Small intestine (tissue), 16 donors: ENCODE measurements around the gene BDH1. TPM values are rescaled to one million over a fixed set of nuclear protein-coding genes. Genes with fewer than 3 reads are reported as not detected.
A peak's percentile ranks its signal among the peaks of the same experiment; 100 is the strongest.
"Not testable (repeated sequence)": the region's sequence is repeated elsewhere in the genome, so short reads cannot be mapped to it uniquely, and the experiment has no call there.

ENCODE experiments used
- DNase-seq, 2 donors: peaks; one replicate each; pipeline versions ENCODE4 v3.0.0 to v3.0.0-alpha.2; 2013
- FAIRE-seq: peaks from 2 replicates; lab custom pipeline; 2012; peaks lifted over from hg19 to GRCh38; lab: Jason Lieb, UNC
- H3K27ac ChIP-seq, 3 donors: one replicate each; pipeline ENCODE4 v1.5.1; 2013; ENCODE audit warnings: low read length in 2 of 3, mild to moderate bottlenecking in 2 of 3, control low read depth in 1 of 3, inconsistent platforms in 1 of 3, low read depth in 1 of 3, moderate library complexity in 1 of 3
- H3K27me3 ChIP-seq, 3 donors: one replicate each; pipeline ENCODE4 v1.6.1; 2013; ENCODE audit warnings: low read length in 3 of 3, inconsistent platforms in 1 of 3; ENCODE audit not compliant: control insufficient read depth in 3 of 3, insufficient read depth in 3 of 3
- H3K36me3 ChIP-seq, 3 donors: one replicate each; pipeline ENCODE4 v1.6.1; 2013; ENCODE audit warnings: low read length in 3 of 3, inconsistent platforms in 1 of 3, low read depth in 1 of 3, mild to moderate bottlenecking in 1 of 3, moderate library complexity in 1 of 3; ENCODE audit not compliant: control insufficient read depth in 3 of 3, insufficient read depth in 2 of 3
- H3K4me1 ChIP-seq, 3 donors: one replicate each; pipeline ENCODE4 v1.6.1; 2013; ENCODE audit warnings: low read length in 2 of 3, inconsistent platforms in 1 of 3, low read depth in 1 of 3, mild to moderate bottlenecking in 1 of 3, moderate library complexity in 1 of 3; ENCODE audit not compliant: control insufficient read depth in 3 of 3, insufficient read depth in 2 of 3
- H3K4me3 ChIP-seq, 3 donors: one replicate each; pipeline ENCODE4 v1.5.1; 2013; ENCODE audit warnings: low read length in 3 of 3, control low read depth in 1 of 3, inconsistent platforms in 1 of 3, low read depth in 1 of 3, mild to moderate bottlenecking in 1 of 3, moderate library complexity in 1 of 3
- H3K9me3 ChIP-seq, 2 donors: one replicate each; pipeline ENCODE4 v1.6.1; 2013; ENCODE audit warnings: low read depth in 1 of 2, low read length in 1 of 2; ENCODE audit not compliant: control insufficient read depth in 2 of 2, insufficient read depth in 1 of 2
- WGBS, 3 donors: extraction: QIAGEN DNeasy Blood & Tissue Kit; methylation state at CpG; one replicate each; pipeline ENCODE4 v1.1.7; 2013; 5-methylcytosine and 5-hydroxymethylcytosine counted together
- long read RNA-seq, 10 donors: transcript quantifications; one replicate each; lab custom pipeline, GENCODE V29; 2026
- polyA plus RNA-seq, 4 donors: library from polyadenylated mRNA; stranded (reverse) in 3 of 4; unstranded in 1 of 4; fragments of 200-250 nt in 3 of 4; fragments of 120-200 nt in 1 of 4; gene quantifications; one replicate each; pipeline versions ENCODE4 v1.2.1 to v1.2.3, GENCODE V29; 2013
- donor health status: healthy with polysubstance abuse.
- donor health status: control.
- donor health status: control.
- donor health status: Bipolar disorder and iron deficiency.
- donor health status: healthy.

The BDH1 gene, protein sequence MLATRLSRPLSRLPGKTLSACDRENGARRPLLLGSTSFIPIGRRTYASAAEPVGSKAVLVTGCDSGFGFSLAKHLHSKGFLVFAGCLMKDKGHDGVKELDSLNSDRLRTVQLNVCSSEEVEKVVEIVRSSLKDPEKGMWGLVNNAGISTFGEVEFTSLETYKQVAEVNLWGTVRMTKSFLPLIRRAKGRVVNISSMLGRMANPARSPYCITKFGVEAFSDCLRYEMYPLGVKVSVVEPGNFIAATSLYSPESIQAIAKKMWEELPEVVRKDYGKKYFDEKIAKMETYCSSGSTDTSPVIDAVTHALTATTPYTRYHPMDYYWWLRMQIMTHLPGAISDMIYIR
- polyA plus RNA-seq: 100 to 1,000 TPM in 1 of 4 donors, 10 to 100 TPM in 3; 71.1 to 101 (median 91.4) TPM
- long read RNA-seq, donor 1: 0 reads
- long read RNA-seq, donor 2, partial matches to known transcripts: 0 of 4 reads
- long read RNA-seq, donor 2, other reads (novel, unspliced or antisense): 0 of 4 reads
- long read RNA-seq, donor 3, transcript BDH1-202 (7 exons, 3,455 nt): major isoform, 6 of 10 reads
- long read RNA-seq, donor 3, partial matches to known transcripts: 0 of 10 reads
- long read RNA-seq, donor 3, other reads (novel, unspliced or antisense): 0 of 10 reads
- long read RNA-seq, donor 4, partial matches to known transcripts: 0 of 1 reads
- long read RNA-seq, donor 4, other reads (novel, unspliced or antisense): 0 of 1 reads
- long read RNA-seq, donor 5, partial matches to known transcripts: 0 of 4 reads
- long read RNA-seq, donor 5, other reads (novel, unspliced or antisense): 0 of 4 reads
- long read RNA-seq, donor 6, partial matches to known transcripts: 0 of 10 reads
- long read RNA-seq, donor 6, other reads (novel, unspliced or antisense): 0 of 10 reads
- long read RNA-seq, donor 7: 0 reads
- long read RNA-seq, donor 8: 0 reads
- long read RNA-seq, donor 9: 0 reads
- long read RNA-seq, donor 10, transcript BDH1-202 (7 exons, 3,455 nt): major isoform, 9 of 12 reads
- long read RNA-seq, donor 10, partial matches to known transcripts: 0 of 12 reads
- long read RNA-seq, donor 10, other reads (novel, unspliced or antisense): 0 of 12 reads

DNA sequence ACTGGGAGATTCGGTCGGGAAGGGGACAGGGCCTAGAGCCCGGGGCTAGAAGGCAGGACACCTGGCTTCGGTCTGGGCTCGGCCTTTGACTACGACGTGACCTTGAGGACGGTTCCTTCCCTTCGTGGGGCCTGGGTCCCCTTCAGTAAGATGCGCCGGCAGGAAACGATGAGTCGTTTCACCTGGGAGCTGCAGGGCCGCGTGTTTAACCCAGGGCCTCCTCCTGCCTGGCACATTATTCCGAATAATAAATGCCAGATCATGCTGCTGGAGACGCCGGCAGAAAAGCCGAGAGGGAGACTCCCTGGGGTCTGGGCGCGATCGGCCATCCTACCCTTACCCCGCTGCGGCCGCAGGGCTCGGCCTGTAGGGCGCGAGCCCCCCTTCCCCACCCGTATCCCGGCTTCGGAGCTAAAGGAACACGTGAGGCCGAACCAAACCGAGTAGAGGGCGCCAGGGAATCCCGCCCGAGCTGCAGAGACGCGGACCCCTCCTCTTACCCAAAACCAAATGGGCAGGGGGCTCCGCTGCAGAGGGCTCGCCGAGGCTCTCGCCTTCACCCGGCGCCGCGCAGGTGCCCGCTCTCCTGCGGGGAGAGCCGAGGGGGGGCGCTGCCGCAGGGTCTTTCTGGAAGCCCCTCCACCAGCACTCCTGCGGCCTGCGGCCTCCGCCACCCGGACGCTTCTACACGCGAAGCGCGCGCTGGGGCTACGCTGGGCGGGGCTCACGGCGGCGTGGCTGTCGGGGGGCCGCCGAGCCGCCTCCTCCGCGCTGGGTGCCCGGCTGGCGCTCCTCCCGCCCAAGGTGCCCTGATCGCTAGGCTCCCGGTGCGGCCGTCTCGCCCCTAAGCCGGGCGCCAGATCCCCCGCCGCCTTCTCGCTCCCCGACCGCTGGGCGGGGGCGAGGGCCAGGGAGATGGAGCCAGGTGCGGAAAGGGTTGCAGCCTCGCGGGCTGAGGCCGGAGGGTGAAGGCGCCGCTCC lies at the start of gene BDH1:
BDH1 (minus strand) TSS at position 688 of the 981 bp plus-strand sequence. CDS start 9,525 bp downstream, outside the sequence.
- Histone ChIP-seq H3K4me3 (peak within 1 kb of the TSS; percentile 59 to 90 (median 89)), H3K4me1 (peaks cover 0 to 30% (median 4%) of the 10 kb centered on the region in 3 donors), H3K36me3 (peaks cover 0 to 8% (median 0%) of the 10 kb centered on the region in 3 donors), H3K27me3 (no peaks in the 10 kb centered on the region), H3K9me3 (no peaks in the 10 kb centered on the region), H3K27ac (peak within 1 kb of the TSS; percentile 96 to 98 (median 98))
- DNase-seq (peak; percentile 65 to 81), FAIRE-seq (no peak)
- 0% methylated on average over 71 to 96 of the region's 96 CpGs for WGBS, 3 donors

- 93 to 95% (median 93%) methylated on average over 13 to 15 of the region's 15 CpGs for WGBS, 3 donors
- DNase-seq (no peak), FAIRE-seq (no peak)
- Histone ChIP-seq H3K4me1 (peaks cover 0 to 10% (median 0%) of the 10 kb centered on the region in 3 donors), H3K27ac (no peak overlapping the region), H3K27me3 (no peaks in the 10 kb centered on the region), H3K36me3 (peaks cover 4 to 35% (median 10%) of the 10 kb centered on the region in 3 donors), H3K4me3 (no peak overlapping the region), H3K9me3 (peaks cover 0 to 4% of the 10 kb centered on the region in 2 donors)
These were observed 47.7 kb upstream of the BDH1 start for GRCh38 chr3:197603317-197603933.

- Histone ChIP-seq H3K4me1 (peaks cover 0 to 21% (median 0%) of the 10 kb centered on the region in 3 donors), H3K36me3 (peaks cover 4 to 31% (median 6%) of the 10 kb centered on the region in 3 donors)
- DNase-seq, FAIRE-seq, H3K4me3 ChIP-seq, H3K27me3 ChIP-seq, H3K27ac ChIP-seq, H3K9me3 ChIP-seq: not testable (repeated sequence)
- WGBS, 3 donors: 95 to 97% (median 96%) methylated on average over 23 to 31 of the region's 31 CpGs
These were observed 46.6 kb upstream of the BDH1 start for GRCh38 chr3:197602351-197602750.

DNA sequence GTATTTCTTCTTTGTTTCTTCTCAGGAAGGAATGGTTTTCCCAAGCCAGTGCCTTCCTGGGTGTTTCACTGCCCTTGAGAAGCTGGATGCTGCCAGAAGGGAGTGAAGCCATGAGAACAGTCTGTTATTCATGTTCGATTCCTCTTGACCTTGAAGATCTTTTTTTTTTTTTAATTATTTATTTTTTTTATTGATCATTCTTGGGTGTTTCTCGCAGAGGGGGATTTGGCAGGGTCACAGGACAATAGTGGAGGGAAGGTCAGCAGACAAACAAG lies 45.7 kb upstream of the BDH1 start:
- Histone ChIP-seq H3K36me3 (peaks cover 1 to 24% (median 2%) of the 10 kb centered on the region in 3 donors), H3K4me1 (peaks cover 1 to 29% (median 1%) of the 10 kb centered on the region in 3 donors)
- FAIRE-seq, H3K27me3 ChIP-seq, H3K4me3 ChIP-seq, DNase-seq, H3K9me3 ChIP-seq, H3K27ac ChIP-seq: not testable (repeated sequence)
- WGBS, 3 donors: 56 to 67% (median 66%) methylated on average over 2 of the region's 2 CpGs

DNA sequence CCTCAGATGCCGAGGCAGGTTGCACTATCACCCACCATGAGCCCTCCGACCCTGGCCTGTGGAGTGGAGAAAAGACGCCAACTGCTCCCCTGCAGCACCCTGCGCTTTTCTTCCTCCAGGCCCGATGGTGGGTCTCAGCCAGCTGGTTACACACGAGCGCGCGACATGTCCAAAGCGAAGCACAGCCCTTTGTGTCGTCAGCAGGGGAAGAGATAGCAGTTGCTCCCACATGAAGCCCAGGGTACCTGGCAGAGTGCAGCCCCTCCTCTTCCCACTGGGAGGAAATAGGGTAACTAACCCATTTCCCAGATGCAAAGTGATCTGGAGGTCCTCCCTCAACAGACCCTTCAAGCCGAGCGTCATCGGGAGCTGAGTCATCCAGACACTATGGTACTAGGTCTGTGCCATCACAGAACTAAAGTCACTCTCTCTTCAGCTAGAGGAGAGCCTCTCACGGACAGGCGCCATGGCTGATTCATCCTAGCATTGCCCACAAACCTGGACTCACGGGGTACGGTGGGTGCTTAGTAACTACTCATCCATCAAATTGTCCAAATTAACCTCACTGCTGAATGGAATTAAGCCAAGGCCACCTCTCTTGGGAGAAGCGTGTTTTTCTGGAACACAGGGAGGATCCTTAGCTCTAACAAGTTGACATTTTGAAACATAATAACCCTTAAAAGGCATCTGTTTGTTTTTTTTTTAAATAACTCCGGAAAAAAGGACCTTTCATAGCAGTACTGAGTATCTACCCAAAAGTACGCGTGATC lies 45.2 kb upstream of the BDH1 start:
- 91 to 96% (median 92%) methylated on average over 22 of the region's 22 CpGs for WGBS, 3 donors
- FAIRE-seq: no peak
- no peaks in the 10 kb centered on the region for H3K27me3 ChIP-seq
- peaks cover 0 to 23% (median 2%) of the 10 kb centered on the region in 3 donors for H3K36me3 ChIP-seq
- DNase-seq: no peak
- no peak overlapping the region for H3K27ac ChIP-seq
- H3K4me3 ChIP-seq: no peak overlapping the region
- H3K9me3 ChIP-seq: peaks cover 0 to 4% of the 10 kb centered on the region in 2 donors
- peaks cover 3 to 31% (median 5%) of the 10 kb centered on the region in 3 donors for H3K4me1 ChIP-seq

DNA sequence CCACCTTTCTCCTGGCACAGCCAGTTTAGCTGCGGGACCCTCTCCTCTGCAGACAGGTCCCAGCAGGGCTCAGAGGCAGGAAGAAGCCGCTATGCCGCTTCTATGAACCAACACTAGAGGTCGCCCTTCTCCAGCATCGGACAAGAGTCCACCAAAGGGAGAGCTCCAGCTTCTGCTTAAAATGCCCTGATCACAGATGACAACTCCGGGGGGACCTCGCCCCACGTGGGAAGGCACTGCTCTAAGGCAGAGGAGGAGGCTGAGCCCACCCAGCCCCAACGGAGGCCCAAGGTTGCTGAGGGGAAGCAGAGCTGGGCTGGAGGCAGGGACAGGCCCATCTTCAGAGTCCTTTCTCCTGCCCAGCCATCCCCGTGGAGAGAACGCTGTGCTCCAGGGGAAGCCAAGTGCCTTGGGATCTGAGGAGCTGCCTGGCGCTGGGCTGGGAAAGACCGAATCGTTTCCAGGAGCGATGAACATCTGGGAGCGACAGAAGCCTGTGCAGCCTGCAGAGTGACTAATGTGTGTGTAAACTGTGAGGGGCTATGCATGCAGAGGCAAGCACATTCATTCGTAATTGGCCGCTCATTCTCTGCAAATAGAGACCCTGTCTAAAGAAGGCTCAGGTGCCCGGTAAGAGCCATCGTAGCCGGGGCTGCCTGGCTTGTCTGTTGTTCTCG lies 43.5 kb upstream of the BDH1 start:
- DNase-seq: peak; percentile 76 to 89
- peaks cover 5 to 38% (median 5%) of the 10 kb centered on the region in 3 donors for H3K4me1 ChIP-seq
- no peak overlapping the region for H3K27ac ChIP-seq
- H3K36me3 ChIP-seq: peaks cover 0 to 23% (median 0%) of the 10 kb centered on the region in 3 donors
- WGBS, 3 donors: 23 to 26% (median 25%) methylated on average over 22 of the region's 22 CpGs
- no peak for FAIRE-seq
- no peak overlapping the region for H3K4me3 ChIP-seq
- H3K27me3 ChIP-seq: no peaks in the 10 kb centered on the region
- peaks cover 0 to 4% of the 10 kb centered on the region in 2 donors for H3K9me3 ChIP-seq
